Measurements from ENCODE around the gene MLLT3.

MLLT3 gene

DNA sequence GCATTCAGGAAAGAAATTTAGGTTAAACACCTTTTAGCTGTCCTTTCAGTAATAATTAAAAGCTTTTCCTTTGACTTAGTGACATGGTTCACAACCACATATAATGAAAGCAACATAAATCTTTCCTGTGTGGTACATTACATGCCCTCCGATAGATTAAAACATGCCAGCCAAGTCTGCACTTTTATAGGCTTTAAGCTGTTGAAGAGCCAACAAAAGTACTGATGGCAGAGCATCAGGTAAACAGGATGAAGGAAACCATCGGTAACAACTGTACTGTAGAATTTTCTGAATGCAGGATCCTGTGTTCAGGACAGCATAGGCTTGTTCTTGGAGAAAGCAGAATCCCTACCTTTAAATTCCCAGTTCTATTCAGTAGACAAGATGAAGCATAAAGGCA is 226.6 kb downstream of the MLLT3 start:
- Histone ChIP-seq H3K4me3 (ENCODE audit: low read depth, low read length) (no peak overlapping the region), H3K9ac (ENCODE audit: low read length) (no peak overlapping the region), H3K4me1 (ENCODE audit: control insufficient read depth in 1 of 2, insufficient read depth in 2 of 2, low read length in 2 of 2) (no peaks in the 10 kb centered on the region), H2AFZ (ENCODE audit: insufficient read depth, low read length, poor library complexity) (no peak overlapping the region), H2BK5ac (ENCODE audit: low read depth, low read length, poor library complexity) (no peak overlapping the region), H3K23ac (ENCODE audit: low read length) (no peak overlapping the region), H2BK120ac (ENCODE audit: insufficient read depth, low read length, poor library complexity) (no peak overlapping the region), H3K4ac (ENCODE audit: low read depth, low read length) (no peak overlapping the region), H3K79me2 (ENCODE audit: control insufficient read depth, insufficient read depth, low read length, poor library complexity) (no peaks in the 10 kb centered on the region), H4K12ac (ENCODE audit: low read depth, low read length) (no peak overlapping the region), H3K9me3 (ENCODE audit: insufficient read depth, low read depth, low read length) (no peaks in the 10 kb centered on the region), H2BK12ac (ENCODE audit: low read length) (no peak overlapping the region), H2AK5ac (ENCODE audit: low read length) (no peak overlapping the region), H3K18ac (ENCODE audit: low read length) (no peak overlapping the region), H3K4me2 (ENCODE audit: low read length) (no peak overlapping the region), H3K27ac (ENCODE audit: low read depth, low read length) (no peak overlapping the region), H4K91ac (ENCODE audit: low read depth, low read length) (no peak overlapping the region), H3K14ac (ENCODE audit: low read length) (no peak overlapping the region), H3K79me1 (ENCODE audit: low read length) (no peaks in the 10 kb centered on the region), H3K27me3 (ENCODE audit: insufficient read depth, low read length) (no peaks in the 10 kb centered on the region), H3K36me3 (ENCODE audit: control insufficient read depth in 1 of 2, insufficient read depth in 2 of 2, low read length in 2 of 2) (no peaks in the 10 kb centered on the region), H4K8ac (ENCODE audit: low read depth, low read length) (no peak overlapping the region)
- WGBS (ENCODE audit: extremely low coverage, insufficient coverage, insufficient read length) = no CpG with 5 or more reads among the region's 2 CpGs
- no peak for DNase-seq

DNA sequence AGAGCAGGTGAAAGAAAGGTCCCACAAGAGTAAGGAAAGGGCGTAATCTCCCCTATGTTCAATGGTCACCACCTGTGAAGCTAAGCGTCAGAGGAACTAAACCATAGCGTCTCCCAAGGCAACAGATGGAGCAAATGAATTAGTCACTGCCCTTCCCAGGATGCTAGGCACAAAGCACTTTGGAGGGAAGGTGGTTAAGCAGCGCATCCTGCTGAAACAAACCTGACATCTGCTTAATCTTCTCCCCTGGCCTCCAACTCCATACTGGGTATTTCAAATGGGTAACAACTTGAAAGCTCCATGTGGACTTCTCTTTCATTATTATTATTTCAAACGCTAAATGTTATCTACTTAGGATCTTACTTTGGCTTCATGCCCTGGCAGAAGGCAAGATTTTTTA is 227.3 kb downstream of the MLLT3 start:
- Histone ChIP-seq H3K79me1 (ENCODE audit: low read length) (no peaks in the 10 kb centered on the region), H4K91ac (ENCODE audit: low read depth, low read length) (no peak overlapping the region), H3K4me3 (ENCODE audit: low read depth, low read length) (no peak overlapping the region), H2BK120ac (ENCODE audit: insufficient read depth, low read length, poor library complexity) (no peak overlapping the region), H3K4me2 (ENCODE audit: low read length) (no peak overlapping the region), H3K27me3 (ENCODE audit: insufficient read depth, low read length) (no peaks in the 10 kb centered on the region), H3K14ac (ENCODE audit: low read length) (no peak overlapping the region), H3K9me3 (ENCODE audit: insufficient read depth, low read depth, low read length) (no peaks in the 10 kb centered on the region), H2BK12ac (ENCODE audit: low read length) (no peak overlapping the region), H4K8ac (ENCODE audit: low read depth, low read length) (no peak overlapping the region), H3K9ac (ENCODE audit: low read length) (no peak overlapping the region), H2BK5ac (ENCODE audit: low read depth, low read length, poor library complexity) (no peak overlapping the region), H3K36me3 (ENCODE audit: control insufficient read depth in 1 of 2, insufficient read depth in 2 of 2, low read length in 2 of 2) (no peaks in the 10 kb centered on the region), H4K12ac (ENCODE audit: low read depth, low read length) (peak overlapping the region; percentile 43), H3K4me1 (ENCODE audit: control insufficient read depth in 1 of 2, insufficient read depth in 2 of 2, low read length in 2 of 2) (no peaks in the 10 kb centered on the region), H3K23ac (ENCODE audit: low read length) (no peak overlapping the region), H2AK5ac (ENCODE audit: low read length) (no peak overlapping the region), H3K4ac (ENCODE audit: low read depth, low read length) (no peak overlapping the region), H3K27ac (ENCODE audit: low read depth, low read length) (no peak overlapping the region), H3K18ac (ENCODE audit: low read length) (no peak overlapping the region), H3K79me2 (ENCODE audit: control insufficient read depth, insufficient read depth, low read length, poor library complexity) (no peaks in the 10 kb centered on the region), H2AFZ (ENCODE audit: insufficient read depth, low read length, poor library complexity) (no peak overlapping the region)
- DNase-seq = no peak
- WGBS (ENCODE audit: extremely low coverage, insufficient coverage, insufficient read length) = no CpG with 5 or more reads among the region's 5 CpGs

DNA sequence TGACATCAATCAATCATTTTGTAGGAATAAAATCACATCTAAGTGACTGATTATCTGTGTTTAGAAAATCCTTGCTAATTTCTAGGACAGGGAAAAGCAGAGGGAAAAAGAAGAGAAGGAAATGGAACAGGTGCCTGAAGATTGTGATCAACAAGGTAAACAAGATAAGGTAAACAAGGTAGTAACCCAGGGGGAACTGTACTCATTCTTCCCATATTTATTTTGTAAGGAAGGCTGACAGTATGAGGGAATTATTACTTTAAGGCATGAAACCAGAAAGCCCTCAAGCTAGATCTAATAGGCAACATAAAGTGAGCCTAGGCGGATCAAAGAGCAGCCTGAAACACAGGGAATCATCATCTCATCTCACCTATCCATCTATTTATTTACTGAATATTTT is 231.1 kb downstream of the MLLT3 start:
- Histone ChIP-seq H2AFZ (ENCODE audit: insufficient read depth, low read length, poor library complexity) (no peak overlapping the region), H3K18ac (ENCODE audit: low read length) (no peak overlapping the region), H3K9ac (ENCODE audit: low read length) (no peak overlapping the region), H3K9me3 (ENCODE audit: insufficient read depth, low read depth, low read length) (no peaks in the 10 kb centered on the region), H3K79me1 (ENCODE audit: low read length) (no peaks in the 10 kb centered on the region), H4K91ac (ENCODE audit: low read depth, low read length) (no peak overlapping the region), H3K4me1 (ENCODE audit: control insufficient read depth in 1 of 2, insufficient read depth in 2 of 2, low read length in 2 of 2) (no peaks in the 10 kb centered on the region), H3K23ac (ENCODE audit: low read length) (no peak overlapping the region), H3K4me2 (ENCODE audit: low read length) (no peak overlapping the region), H4K12ac (ENCODE audit: low read depth, low read length) (no peak overlapping the region), H2BK12ac (ENCODE audit: low read length) (no peak overlapping the region), H3K27me3 (ENCODE audit: insufficient read depth, low read length) (no peaks in the 10 kb centered on the region), H3K36me3 (ENCODE audit: control insufficient read depth in 1 of 2, insufficient read depth in 2 of 2, low read length in 2 of 2) (no peaks in the 10 kb centered on the region), H3K4ac (ENCODE audit: low read depth, low read length) (no peak overlapping the region), H2BK120ac (ENCODE audit: insufficient read depth, low read length, poor library complexity) (no peak overlapping the region), H3K14ac (ENCODE audit: low read length) (no peak overlapping the region), H2BK5ac (ENCODE audit: low read depth, low read length, poor library complexity) (no peak overlapping the region), H3K4me3 (ENCODE audit: low read depth, low read length) (no peak overlapping the region), H2AK5ac (ENCODE audit: low read length) (no peak overlapping the region), H4K8ac (ENCODE audit: low read depth, low read length) (no peak overlapping the region), H3K79me2 (ENCODE audit: control insufficient read depth, insufficient read depth, low read length, poor library complexity) (no peaks in the 10 kb centered on the region), H3K27ac (ENCODE audit: low read depth, low read length) (no peak overlapping the region)
- peak in 1 of 2 donors; percentile 62 for DNase-seq
- no CpG with 5 or more reads among the region's 1 CpG for WGBS (ENCODE audit: extremely low coverage, insufficient coverage, insufficient read length)

DNA sequence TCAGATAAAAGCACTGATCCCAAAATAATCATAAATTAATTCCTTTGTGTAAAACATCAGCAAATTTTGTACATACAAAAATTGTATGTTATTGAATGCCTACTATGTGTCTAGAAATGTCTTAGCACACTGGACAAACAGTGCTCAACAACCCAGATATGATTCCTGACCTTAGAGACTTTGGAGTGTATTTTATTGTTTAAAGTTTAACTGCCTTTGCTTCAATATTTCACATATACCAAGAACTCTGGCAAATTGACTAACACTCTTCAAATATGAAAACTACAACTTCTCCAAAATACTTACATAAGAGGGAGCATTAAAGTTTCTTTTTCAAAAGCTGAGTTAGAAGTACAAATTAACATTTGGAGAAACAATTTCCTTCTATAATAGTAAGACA is 231.9 kb downstream of the MLLT3 start:
- Histone ChIP-seq H3K4ac (ENCODE audit: low read depth, low read length) (no peak overlapping the region), H3K9ac (ENCODE audit: low read length) (no peak overlapping the region), H3K4me2 (ENCODE audit: low read length) (no peak overlapping the region), H2BK120ac (ENCODE audit: insufficient read depth, low read length, poor library complexity) (no peak overlapping the region), H4K12ac (ENCODE audit: low read depth, low read length) (no peak overlapping the region), H3K79me1 (ENCODE audit: low read length) (no peaks in the 10 kb centered on the region), H2AFZ (ENCODE audit: insufficient read depth, low read length, poor library complexity) (no peak overlapping the region), H3K18ac (ENCODE audit: low read length) (no peak overlapping the region), H2AK5ac (ENCODE audit: low read length) (no peak overlapping the region), H3K4me1 (ENCODE audit: control insufficient read depth in 1 of 2, insufficient read depth in 2 of 2, low read length in 2 of 2) (no peaks in the 10 kb centered on the region), H3K9me3 (ENCODE audit: insufficient read depth, low read depth, low read length) (no peaks in the 10 kb centered on the region), H3K36me3 (ENCODE audit: control insufficient read depth in 1 of 2, insufficient read depth in 2 of 2, low read length in 2 of 2) (no peaks in the 10 kb centered on the region), H3K27me3 (ENCODE audit: insufficient read depth, low read length) (no peaks in the 10 kb centered on the region), H3K79me2 (ENCODE audit: control insufficient read depth, insufficient read depth, low read length, poor library complexity) (no peaks in the 10 kb centered on the region), H2BK12ac (ENCODE audit: low read length) (no peak overlapping the region), H4K91ac (ENCODE audit: low read depth, low read length) (no peak overlapping the region), H2BK5ac (ENCODE audit: low read depth, low read length, poor library complexity) (no peak overlapping the region), H4K8ac (ENCODE audit: low read depth, low read length) (no peak overlapping the region), H3K14ac (ENCODE audit: low read length) (no peak overlapping the region), H3K23ac (ENCODE audit: low read length) (no peak overlapping the region), H3K27ac (ENCODE audit: low read depth, low read length) (no peak overlapping the region), H3K4me3 (ENCODE audit: low read depth, low read length) (no peak overlapping the region)
- DNase-seq = no peak

DNA sequence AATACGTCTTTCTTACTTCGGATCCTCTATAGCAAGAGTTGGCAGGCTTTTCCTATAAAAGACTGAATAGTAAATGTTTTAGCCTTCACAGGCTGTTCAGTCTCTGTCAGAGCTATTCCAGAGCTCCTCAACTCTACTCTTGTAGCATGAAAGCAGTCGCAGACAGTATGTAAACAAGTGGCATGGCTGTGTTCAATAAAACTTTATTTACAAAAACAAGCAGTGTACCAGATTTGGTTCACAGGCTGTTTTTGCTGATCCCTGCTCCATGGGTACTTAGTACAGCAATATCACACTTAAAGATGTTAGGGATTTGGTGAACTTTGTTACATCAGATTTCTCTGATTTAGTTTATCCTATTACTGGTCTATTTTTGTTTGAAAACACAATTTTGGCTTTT is 235.2 kb downstream of the MLLT3 start:
- Histone ChIP-seq H2BK5ac (ENCODE audit: low read depth, low read length, poor library complexity) (no peak overlapping the region), H2BK120ac (ENCODE audit: insufficient read depth, low read length, poor library complexity) (no peak overlapping the region), H3K4me3 (ENCODE audit: low read depth, low read length) (no peak overlapping the region), H3K27me3 (ENCODE audit: insufficient read depth, low read length) (no peaks in the 10 kb centered on the region), H3K9me3 (ENCODE audit: insufficient read depth, low read depth, low read length) (no peaks in the 10 kb centered on the region), H3K14ac (ENCODE audit: low read length) (no peak overlapping the region), H3K4ac (ENCODE audit: low read depth, low read length) (no peak overlapping the region), H2BK12ac (ENCODE audit: low read length) (no peak overlapping the region), H3K79me2 (ENCODE audit: control insufficient read depth, insufficient read depth, low read length, poor library complexity) (no peaks in the 10 kb centered on the region), H4K8ac (ENCODE audit: low read depth, low read length) (no peak overlapping the region), H3K4me2 (ENCODE audit: low read length) (no peak overlapping the region), H3K27ac (ENCODE audit: low read depth, low read length) (no peak overlapping the region), H3K23ac (ENCODE audit: low read length) (no peak overlapping the region), H2AK5ac (ENCODE audit: low read length) (no peak overlapping the region), H3K9ac (ENCODE audit: low read length) (no peak overlapping the region), H3K79me1 (ENCODE audit: low read length) (no peaks in the 10 kb centered on the region), H2AFZ (ENCODE audit: insufficient read depth, low read length, poor library complexity) (no peak overlapping the region), H4K12ac (ENCODE audit: low read depth, low read length) (no peak overlapping the region), H3K18ac (ENCODE audit: low read length) (no peak overlapping the region), H3K4me1 (ENCODE audit: control insufficient read depth in 1 of 2, insufficient read depth in 2 of 2, low read length in 2 of 2) (no peaks in the 10 kb centered on the region), H3K36me3 (ENCODE audit: control insufficient read depth in 1 of 2, insufficient read depth in 2 of 2, low read length in 2 of 2) (no peaks in the 10 kb centered on the region), H4K91ac (ENCODE audit: low read depth, low read length) (no peak overlapping the region)
- WGBS (ENCODE audit: extremely low coverage, insufficient coverage, insufficient read length) = no CpG with 5 or more reads among the region's 3 CpGs
- no peak for DNase-seq

Measured in trophoblast cell (in vitro differentiated cells and primary cell).